Lower lobe of right lung (tissue), 2 donors: ENCODE measurements around the gene KMT2D. TPM values are rescaled to one million over a fixed set of nuclear protein-coding genes. Genes with fewer than 3 reads are reported as not detected.

Experiments used
- ATAC-seq, 2 donors: fragments of 200-7000 bp; cut with Tn5 transposase; one replicate each; pipeline ENCODE4 v1.9.1; 2020 to 2022; ENCODE audit warnings: mild to moderate bottlenecking in 2 of 2, moderate library complexity in 2 of 2
- DNase-seq: peaks from one replicate; pipeline ENCODE4 v3.0.0-alpha.2; 2020
- H3K27ac ChIP-seq: fragments of 200-600 bp; one replicate; pipeline ENCODE4 v1.8.0; 2022
- H3K27me3 ChIP-seq: fragments of 200-600 bp; one replicate; pipeline ENCODE4 v1.8.0; 2022; ENCODE audit warnings: low read depth
- H3K36me3 ChIP-seq: fragments of 200-600 bp; one replicate; pipeline ENCODE4 v1.8.0; 2022; ENCODE audit warnings: mild to moderate bottlenecking
- H3K4me1 ChIP-seq: fragments of 200-600 bp; one replicate; pipeline ENCODE4 v1.8.0; 2022
- H3K4me3 ChIP-seq: fragments of 200-600 bp; one replicate; pipeline ENCODE4 v1.8.0; 2022; ENCODE audit warnings: mild to moderate bottlenecking
- H3K9me3 ChIP-seq: fragments of 200-600 bp; one replicate; pipeline ENCODE4 v1.8.0; 2022
- intact Hi-C: fragments of 100-400 bp; cut with DNase I; formaldehyde crosslinking; loops from one replicate; pipeline ENCODE4 v1.11.0; 2022
- long read RNA-seq: library from polyadenylated mRNA; unstranded; transcript quantifications from one replicate; pipeline ENCODE4 v2.0.0, GENCODE V29; 2021
- total RNA-seq: library from RNA; stranded (reverse); fragmentation: NEBNext Ultra II Directional; extraction: Animal tissue kit (Norgen Biotek cat#: 25700); gene quantifications from one replicate; pipeline ENCODE4 v1.2.1, GENCODE V29; 2021
- TF ChIP-seq, protein P1 (sequence below): fragments of 200-600 bp; IDR thresholded peaks from one replicate; pipeline ENCODE4 v1.8.0; 2022; ENCODE audit warnings: antibody characterized with exemption, mild to moderate bottlenecking
- donor health status: DM: no; HTN: yes; CAD: no; lungs with severe emphysema.

KMT2D gene, protein sequence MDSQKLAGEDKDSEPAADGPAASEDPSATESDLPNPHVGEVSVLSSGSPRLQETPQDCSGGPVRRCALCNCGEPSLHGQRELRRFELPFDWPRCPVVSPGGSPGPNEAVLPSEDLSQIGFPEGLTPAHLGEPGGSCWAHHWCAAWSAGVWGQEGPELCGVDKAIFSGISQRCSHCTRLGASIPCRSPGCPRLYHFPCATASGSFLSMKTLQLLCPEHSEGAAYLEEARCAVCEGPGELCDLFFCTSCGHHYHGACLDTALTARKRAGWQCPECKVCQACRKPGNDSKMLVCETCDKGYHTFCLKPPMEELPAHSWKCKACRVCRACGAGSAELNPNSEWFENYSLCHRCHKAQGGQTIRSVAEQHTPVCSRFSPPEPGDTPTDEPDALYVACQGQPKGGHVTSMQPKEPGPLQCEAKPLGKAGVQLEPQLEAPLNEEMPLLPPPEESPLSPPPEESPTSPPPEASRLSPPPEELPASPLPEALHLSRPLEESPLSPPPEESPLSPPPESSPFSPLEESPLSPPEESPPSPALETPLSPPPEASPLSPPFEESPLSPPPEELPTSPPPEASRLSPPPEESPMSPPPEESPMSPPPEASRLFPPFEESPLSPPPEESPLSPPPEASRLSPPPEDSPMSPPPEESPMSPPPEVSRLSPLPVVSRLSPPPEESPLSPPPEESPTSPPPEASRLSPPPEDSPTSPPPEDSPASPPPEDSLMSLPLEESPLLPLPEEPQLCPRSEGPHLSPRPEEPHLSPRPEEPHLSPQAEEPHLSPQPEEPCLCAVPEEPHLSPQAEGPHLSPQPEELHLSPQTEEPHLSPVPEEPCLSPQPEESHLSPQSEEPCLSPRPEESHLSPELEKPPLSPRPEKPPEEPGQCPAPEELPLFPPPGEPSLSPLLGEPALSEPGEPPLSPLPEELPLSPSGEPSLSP (N-terminal part only)
- total RNA-seq, result 114 TPM
- long read RNA-seq, partial matches to known transcripts, result 13 of 45 reads
- long read RNA-seq, other reads (novel, unspliced or antisense), result 32 of 45 reads

DNA sequence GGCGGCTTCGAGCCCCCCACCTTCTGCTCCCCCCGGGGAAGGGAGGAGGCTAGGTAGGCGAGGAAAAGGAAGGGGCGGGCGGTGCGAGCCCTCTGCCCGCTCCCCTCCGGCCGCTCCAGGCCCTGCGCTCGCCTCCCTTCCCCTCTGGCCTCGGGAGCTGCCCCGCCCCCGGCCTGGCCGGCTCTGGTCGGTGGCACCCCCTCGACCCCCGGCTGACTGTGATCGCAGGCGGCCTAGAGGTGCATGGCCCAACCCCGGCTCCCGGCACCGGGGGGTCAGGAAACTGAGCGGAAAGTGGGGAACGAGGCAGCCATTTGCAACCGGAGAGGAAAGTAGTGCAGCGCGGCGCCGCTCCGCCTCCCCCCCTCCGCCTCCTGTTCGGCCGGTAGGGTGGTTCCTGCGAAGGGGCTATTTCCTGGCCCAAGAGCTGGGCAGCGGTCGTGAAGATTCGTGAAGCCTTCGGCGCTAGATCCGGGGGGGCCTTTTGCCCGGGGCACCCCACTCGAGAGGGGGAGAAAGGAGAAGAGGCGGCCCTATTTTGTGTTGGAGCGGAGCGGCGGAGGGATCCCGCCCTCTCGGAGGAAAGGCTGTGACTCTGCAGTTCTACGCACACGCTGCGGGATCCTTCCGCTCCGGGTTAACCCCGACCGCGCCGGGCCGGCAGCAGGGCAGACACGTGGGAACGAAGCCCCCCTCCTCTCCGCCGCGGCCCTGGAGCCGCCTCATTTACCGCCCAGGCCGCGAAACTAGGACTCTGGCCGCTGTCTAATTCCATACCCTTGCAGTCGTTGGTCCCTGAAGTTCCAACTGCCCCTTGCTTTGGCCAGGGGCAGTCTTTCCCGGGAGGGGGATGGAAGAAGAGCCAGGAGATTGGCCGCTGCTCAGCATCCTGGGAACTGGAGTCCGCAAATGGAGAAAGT, at the start of gene KMT2D:
TSS of gene KMT2D (minus strand) at position 558 of the 920 bp plus-strand sequence. CDS start 5,470 bp downstream, outside the sequence.
- TF ChIP-seq, protein P1, sequence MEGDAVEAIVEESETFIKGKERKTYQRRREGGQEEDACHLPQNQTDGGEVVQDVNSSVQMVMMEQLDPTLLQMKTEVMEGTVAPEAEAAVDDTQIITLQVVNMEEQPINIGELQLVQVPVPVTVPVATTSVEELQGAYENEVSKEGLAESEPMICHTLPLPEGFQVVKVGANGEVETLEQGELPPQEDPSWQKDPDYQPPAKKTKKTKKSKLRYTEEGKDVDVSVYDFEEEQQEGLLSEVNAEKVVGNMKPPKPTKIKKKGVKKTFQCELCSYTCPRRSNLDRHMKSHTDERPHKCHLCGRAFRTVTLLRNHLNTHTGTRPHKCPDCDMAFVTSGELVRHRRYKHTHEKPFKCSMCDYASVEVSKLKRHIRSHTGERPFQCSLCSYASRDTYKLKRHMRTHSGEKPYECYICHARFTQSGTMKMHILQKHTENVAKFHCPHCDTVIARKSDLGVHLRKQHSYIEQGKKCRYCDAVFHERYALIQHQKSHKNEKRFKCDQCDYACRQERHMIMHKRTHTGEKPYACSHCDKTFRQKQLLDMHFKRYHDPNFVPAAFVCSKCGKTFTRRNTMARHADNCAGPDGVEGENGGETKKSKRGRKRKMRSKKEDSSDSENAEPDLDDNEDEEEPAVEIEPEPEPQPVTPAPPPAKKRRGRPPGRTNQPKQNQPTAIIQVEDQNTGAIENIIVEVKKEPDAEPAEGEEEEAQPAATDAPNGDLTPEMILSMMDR, result peak; percentile 19
- intact Hi-C loops, result no loop called here

DNA sequence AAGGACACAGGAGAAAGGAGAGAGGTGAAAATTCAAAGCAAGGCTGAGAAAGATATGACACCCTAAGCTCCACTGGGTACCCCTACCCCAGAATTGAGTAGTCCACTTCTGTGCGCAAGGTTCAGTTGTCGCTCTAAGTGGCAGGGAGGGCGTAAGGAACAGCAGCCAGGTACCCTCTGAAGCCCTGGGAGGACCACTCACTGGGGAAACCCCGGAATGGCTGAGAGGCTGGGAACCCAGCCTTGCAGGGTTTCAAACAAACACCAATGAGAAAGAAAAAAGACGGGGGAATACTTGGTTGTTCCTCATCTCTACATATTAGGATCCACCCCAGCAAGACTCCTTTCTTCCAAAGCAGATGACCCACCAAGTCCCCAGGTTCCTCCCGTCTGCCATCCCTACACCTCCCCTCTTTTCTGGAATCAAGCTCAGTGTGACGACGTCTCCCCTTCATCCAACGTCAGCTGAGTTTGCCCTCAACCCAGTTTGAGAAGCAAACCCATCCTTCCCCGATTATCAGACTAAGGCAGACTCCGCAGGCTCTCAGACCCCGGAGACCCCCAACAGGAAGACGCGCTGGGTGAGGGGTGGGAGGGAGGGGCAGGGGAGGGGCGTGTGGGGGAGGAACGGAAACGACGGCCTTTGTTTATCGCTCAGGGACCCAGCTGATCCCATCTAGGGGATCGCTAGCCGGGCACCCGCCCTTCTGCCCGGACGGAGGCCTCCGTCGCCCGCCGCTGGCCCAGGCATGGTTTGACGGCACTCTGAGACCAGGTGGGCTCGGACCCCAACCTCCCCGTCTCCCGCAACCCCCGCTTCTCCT, 49.3 kb upstream of the KMT2D start:
- DNase-seq (peak; percentile 57), ATAC-seq (peak; percentile 36 to 45)
- intact Hi-C loops, result no loop called here

More for the DNA sequence above, at the start of gene KMT2D:
- DNase-seq (peak; percentile 95), ATAC-seq (peak; percentile 88 to 92)
- Histone ChIP-seq H3K9me3 (no peaks in the 10 kb centered on the region), H3K36me3 (peaks cover under 1% of the 10 kb centered on the region), H3K27ac (peak within 1 kb of the TSS; percentile 98), H3K4me1 (peaks cover 50% of the 10 kb centered on the region), H3K4me3 (peak within 1 kb of the TSS; percentile 95), H3K27me3 (no peaks in the 10 kb centered on the region)

DNA sequence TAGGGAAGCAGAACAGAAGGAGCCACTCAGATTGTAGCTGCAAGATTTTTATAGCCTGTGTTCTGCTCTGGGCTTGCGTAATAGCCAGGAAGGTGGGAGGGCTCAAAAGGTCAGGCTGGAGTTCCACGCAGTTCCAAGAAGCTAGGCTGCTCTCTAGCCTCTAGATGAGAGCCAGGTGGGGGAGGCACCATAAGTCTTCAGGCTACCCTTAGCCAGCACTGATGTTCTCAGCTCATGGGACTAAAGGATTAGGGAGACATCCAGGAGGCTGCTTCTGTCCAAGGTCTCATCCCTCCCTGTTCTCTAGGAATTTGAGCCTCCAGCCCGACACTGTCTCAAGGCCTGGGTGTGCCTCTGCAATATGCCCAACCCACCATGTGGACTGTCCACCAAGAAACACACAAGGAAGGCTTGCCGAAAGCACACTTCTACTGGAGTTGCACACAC, 48.4 kb upstream of the KMT2D start:
- peak overlapping the region; percentile 82 for H3K4me3 ChIP-seq
- H3K9me3 ChIP-seq, result no peaks in the 10 kb centered on the region
- TF ChIP-seq, protein P1, result no peak
- DNase-seq, result peak; percentile 64
- ATAC-seq, result peak; percentile 40 to 64
- intact Hi-C loops, result no loop called here
- H3K27me3 ChIP-seq, result no peaks in the 10 kb centered on the region
- H3K27ac ChIP-seq, result peak overlapping the region; percentile 95
- H3K4me1 ChIP-seq, result peaks cover 59% of the 10 kb centered on the region
- H3K36me3 ChIP-seq, result peaks cover 34% of the 10 kb centered on the region

More for the DNA sequence above, 49.3 kb upstream of the KMT2D start:
- TF ChIP-seq, protein P1, result no peak
- Histone ChIP-seq H3K4me1 (peaks cover 50% of the 10 kb centered on the region), H3K4me3 (peak overlapping the region; percentile 82), H3K9me3 (no peaks in the 10 kb centered on the region), H3K36me3 (peaks cover 25% of the 10 kb centered on the region), H3K27me3 (no peaks in the 10 kb centered on the region), H3K27ac (peak overlapping the region; percentile 95)

DNA sequence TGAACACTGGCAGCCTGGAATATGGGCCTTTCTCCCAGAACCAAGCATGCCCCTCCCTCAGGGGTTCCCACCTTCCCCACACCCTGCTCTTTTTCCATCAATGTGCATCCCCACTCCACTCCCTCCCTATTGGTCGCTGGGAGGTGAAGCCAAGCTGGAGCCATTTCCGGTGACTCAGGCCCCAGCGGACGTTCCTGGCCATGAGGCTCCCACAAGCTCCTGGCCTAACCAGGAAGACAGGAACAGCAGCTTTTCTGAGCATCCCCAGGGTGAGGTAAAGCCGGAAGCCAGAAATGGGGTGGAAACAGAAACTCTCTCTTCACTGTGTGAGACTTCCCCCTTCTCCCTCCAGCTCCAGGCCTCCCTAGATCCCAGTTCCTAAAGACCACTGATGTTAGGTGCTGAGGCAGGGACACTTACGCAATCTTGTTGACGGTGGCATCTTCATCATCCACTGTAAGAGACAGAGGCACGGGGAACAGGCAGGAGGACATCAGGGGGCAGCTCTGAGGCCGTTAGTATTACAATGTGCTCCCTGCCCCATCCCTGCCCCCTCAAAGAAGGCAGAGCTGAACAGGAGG, 45.0 kb upstream of the KMT2D start:
- Histone ChIP-seq H3K27me3 (no peaks in the 10 kb centered on the region), H3K27ac (no peak overlapping the region), H3K4me3 (no peak overlapping the region), H3K9me3 (no peaks in the 10 kb centered on the region), H3K4me1 (peaks cover 62% of the 10 kb centered on the region), H3K36me3 (peaks cover 67% of the 10 kb centered on the region)
- TF ChIP-seq, protein P1, result no peak
- DNase-seq, result no peak
- intact Hi-C loops, result no loop called here
- ATAC-seq, result no peak
